ENCODE results near the gene ATP8B3.

ATP8B3 gene

DNA sequence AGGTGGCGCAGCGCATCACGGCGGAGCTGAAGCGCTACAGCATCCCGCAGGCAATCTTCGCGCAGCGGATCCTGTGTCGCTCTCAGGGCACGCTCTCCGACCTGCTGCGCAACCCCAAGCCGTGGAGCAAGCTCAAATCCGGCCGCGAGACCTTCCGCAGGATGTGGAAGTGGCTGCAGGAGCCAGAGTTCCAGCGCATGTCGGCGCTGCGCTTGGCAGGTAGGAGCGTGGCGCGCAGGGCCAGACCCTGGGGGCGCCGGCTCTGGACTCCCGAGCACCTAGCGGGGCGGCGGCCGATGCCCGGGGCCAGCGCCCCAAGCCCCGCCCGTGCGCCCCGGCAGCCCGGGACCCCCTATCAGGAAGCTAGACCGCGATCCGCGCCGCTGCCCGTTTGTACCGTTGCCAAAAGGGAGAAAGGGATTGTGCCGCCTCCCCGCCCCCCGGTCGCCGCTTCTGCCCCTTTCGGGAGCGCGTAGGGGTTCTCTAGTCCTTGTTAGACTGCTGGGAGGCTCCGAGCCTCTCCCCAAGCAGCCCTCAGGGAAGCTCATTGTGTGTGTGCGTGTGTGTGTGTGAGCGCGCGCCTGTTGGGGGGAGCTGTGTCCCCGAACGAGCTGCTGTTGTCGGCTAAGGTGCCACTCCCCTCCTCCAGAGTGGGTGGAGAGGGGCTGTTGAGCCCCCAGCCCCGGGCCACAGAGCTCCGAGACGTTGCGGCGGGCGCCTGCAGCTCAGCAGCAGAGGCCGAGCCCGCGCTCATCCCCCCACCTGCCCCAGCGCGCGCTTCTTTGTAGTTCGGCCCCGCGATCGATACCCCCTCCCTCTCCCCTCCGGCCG, 57.2 kb downstream of the ATP8B3 start:
- DNase-seq, result no peak

DNA sequence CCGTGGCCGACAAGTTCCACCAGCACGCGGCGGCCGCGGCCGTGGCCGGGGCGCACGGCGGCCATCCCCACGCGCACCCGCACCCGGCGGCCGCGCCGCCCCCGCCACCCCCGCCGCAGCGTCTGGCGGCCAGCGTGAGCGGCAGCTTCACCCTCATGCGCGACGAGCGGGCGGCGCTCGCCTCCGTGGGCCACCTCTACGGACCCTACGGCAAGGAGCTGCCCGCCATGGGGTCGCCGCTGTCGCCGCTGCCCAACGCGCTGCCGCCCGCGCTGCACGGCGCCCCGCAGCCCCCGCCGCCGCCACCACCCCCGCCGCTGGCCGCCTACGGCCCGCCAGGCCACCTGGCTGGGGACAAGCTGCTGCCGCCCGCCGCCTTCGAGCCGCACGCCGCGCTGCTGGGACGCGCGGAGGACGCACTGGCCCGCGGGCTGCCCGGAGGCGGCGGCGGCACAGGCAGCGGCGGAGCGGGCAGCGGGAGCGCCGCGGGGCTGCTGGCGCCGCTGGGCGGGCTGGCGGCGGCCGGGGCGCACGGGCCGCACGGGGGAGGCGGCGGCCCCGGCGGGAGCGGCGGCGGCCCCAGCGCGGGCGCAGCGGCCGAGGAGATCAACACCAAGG, 57.9 kb downstream of the ATP8B3 start:
- DNase-seq, result no peak

DNA sequence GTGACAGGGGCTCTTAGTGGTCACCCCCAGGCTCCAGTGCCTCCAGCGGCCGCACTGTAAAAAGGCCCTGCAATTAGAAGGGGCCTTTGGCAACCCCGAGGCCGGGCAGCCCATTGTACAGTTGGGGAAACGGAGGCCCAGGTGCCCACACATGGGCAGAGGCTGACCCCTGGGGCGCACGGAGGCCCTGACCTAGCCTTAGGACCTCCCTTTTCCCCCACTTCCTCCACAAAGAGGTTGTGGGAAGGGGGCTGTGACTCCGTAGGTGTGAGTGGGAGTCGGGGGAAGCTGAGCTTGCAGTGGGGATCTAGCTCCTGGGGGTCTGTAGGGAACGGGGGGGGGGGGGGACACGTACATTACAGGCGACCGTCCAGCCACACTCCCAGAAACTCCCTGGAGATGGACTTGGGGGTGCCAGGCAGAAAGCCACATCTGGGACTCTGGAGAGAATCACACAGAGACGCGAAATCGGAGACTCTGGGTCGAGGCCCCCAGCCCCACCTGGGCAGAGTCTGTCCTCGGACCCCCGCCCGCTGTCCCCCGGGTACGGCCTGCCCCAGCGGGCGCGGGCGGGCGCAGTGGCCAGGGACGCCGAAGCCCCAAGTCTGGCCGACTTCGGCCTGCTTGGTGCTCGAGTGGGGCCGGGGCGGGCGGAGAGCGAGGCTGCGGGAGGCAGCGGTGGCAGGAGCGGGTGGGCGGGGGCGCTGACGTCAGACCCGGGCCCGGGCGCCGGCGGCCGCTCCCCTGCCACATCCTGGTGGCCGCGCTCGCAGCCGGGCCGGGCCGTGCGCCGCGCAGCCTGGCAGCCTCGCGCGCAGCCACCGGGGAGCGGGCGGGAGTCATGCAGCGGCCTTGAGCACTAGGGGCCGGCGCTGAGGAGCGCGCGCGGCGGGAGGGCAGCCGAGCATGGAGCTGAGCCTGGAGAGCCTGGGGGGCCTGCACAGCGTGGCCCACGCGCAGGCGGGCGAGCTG, 59.0 kb downstream of the ATP8B3 start, which contains the start of gene ONECUT3:
Gene ONECUT3 (plus strand): TSS at position 750 of the 972 bp plus-strand sequence. CDS start 157 bp downstream, at position 907.
- no peak for DNase-seq

DNA sequence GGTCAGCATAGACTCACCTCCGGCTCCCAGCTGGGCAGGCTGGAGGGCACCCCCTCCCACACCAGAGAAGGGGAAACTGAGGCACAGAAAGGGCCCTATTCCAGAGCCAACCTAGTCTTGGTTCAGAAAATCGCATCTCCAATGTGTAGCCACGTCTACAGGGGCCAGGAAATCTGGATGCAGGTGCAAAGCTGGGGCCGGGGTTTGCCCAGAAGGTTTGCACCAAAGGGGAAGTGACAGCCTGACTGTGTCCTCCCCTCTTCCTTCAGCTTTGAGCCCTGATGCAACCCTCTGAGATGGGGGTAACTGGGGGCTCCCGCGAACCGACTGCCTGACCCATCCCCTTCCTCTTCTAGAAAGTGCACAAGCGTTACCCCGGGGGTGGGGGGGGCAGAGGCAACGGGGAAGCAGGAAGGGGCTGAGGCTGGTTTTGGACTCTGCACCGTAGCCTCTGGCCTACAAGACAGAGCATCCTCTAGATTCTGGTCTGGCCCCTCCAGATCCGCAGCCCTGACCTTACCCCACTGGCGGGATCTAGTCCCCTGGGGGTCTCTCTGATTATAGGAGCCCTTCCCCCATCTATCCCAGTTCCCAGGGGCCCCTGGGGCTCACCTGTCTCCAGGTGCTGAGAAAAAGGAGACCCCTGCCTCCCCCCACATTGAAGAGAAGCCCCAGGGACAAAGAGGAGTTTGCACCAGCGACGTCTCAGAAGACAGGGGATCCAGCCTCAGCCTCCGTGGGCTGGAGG, 59.9 kb downstream of the ATP8B3 start:
- DNase-seq, result no peak

DNA sequence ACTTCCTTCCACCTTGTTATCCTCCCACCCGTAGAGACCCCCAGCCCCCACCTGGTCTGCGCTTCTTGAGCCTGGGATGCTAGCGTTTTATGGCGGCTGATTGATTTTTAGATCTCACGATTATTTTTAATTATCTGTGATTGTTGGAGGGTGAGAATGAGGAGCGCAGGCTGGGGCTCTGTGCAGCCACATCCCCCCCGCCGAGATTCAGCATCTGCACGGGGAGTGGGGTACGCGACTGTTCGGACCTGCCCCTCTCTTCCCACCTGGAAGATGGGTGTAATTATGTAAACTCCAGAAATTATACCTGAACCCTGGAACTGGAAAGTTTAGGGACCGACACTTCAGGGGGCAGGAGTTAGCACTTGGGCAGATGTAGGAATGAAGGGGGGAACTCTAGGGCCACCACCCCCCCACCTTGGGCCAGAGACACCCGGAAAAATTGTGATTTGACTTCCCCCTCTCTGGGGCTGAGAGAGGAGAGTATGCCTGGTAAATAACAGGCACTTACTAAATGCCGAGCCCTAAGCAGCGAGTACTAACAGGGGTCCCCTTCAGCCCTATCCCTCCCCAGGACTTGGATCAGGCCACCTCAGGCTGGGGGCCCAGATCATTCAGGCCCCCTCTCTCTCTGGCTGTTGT, 60.6 kb downstream of the ATP8B3 start:
- DNase-seq, result no peak

DNA sequence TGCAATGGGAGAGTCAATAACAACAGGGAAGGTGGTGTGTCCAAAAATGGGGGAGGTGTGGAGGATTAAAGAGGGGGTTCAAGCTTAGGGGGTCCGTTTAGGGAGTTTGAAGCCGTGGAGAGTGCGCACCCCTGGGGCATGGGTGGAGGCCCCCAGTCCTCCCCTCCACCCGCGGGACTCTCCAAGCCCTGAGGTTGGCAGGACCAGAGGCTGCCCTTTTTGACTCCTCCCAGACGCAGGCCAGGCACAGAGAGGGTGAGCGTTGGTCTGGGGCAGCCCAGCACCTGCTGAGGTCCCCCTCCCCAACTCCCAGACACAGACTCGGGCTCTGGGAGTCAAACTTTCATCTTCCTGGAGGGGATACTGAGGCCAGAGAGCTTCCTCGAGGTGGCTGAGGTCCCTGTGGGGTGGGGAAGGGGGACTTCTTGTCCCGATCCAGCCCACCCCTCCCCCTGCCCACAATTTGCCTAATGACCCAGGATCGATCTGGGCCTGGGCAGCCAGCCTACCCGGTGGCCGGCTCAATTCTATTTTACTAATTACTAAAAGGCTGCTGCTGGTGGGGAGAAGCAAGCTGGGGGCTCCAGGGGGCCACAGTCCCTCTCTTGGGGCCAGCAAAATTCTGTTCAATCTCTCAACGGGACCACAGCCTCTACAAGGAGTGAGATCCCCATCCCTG, 61.6 kb downstream of the ATP8B3 start:
- no peak for DNase-seq

DNA sequence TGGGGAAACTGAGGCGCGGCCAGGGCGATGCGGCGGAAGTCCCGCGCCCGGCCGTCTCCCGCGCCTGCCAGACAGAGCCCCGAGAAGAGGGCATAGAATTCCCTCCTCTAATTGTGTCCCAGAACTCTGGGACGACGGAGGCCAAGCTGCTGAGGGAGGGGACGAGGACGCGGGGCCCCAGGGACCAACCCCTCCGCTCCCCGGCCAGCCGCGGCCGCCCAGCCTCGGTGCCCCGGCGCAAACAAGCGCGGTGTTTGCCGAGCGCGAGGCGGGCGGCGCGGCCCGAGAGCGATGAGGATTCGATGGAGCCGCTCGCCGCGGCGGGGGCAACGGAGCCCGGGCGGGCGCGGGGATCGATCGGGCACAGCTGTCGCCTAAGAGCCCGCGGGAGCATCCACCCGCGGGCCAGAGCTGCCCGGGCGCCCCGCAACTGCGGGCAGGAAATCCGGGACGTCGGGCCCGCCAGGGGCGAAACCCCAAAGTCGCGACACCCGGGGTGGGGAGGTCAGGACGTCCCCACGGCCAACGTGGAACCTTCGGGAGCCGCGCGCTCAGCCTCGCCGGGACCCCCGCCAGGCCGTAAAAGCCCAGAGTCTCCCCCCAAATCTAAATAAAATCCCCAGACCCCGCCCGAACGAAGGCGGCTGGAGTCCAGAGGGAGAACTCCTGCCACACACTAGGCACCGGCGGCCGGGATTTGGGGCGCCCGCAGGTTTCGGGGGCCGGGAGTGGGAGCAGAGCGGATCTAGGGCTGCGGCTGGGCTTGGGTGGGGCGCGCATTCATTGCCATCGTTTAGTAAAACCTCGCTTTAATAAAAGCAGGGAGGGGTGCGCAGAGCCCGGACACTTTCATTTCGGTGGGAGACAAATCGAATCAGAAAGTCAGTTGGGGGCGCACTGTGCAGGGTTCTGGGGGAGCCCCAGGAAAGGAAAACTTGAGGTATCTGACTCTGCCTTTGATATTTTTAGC, 62.4 kb downstream of the ATP8B3 start:
- DNase-seq, result no peak

DNA sequence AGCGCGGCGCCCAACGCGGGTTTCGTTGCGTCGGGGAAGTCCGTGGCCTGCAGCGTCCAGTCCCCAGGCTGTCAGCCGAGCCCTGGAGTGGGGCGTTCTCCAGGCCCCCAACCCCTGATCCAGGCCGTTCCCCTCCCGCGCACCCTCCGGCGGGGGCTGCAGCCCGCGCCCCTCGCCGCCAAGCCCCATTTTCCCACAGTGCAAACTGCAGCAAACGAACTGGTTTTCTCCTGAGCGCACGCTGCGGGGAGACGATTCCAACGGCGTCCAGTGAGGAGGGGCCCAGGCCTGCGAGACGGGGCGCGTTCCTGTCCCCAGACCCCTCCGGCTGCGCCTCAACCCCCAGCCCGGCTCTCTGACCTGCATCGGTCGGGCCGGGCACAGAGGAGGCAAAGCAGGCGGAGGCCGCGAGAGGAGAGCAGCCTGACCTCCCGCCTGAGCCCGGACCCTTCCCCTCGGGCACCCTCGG, 63.2 kb downstream of the ATP8B3 start:
- DNase-seq, result no peak

DNA sequence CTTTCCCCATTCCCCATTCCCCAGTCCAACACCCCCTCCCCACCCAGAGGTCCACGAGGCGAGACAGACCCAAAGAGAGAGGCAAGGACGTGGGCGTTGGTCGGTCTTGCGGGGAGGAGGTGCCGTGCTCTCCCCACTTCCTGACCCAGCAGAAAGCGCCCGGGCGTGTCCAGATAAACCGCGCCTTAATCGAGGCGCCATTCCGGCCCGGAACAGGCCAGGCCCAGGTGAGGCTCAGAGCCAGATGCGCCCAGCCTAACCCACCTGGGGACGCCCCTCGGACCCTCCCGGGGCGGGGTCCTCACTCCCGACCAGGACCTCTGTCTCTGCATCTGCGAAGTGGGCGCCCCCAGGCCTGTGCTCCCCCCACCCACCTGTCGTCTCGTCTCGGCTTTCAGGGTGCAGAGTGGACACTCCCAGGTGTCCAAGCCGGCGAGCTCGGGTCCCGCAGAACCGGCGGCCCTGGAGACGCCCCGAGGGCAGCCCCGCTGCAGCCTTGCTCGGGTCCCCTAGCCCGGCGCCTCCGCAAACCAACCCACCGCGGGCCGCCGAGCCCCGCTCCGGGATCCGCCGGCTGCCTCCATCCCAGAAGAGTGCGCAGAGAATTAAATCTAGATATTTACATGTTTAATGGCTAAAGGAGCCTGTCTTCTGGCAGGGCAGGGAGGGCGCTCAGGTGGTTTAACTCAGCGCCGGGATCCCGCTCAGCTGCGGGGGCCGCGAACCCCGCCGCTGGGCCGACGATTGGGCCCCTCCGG, 63.8 kb downstream of the ATP8B3 start:
- no peak for DNase-seq

DNA sequence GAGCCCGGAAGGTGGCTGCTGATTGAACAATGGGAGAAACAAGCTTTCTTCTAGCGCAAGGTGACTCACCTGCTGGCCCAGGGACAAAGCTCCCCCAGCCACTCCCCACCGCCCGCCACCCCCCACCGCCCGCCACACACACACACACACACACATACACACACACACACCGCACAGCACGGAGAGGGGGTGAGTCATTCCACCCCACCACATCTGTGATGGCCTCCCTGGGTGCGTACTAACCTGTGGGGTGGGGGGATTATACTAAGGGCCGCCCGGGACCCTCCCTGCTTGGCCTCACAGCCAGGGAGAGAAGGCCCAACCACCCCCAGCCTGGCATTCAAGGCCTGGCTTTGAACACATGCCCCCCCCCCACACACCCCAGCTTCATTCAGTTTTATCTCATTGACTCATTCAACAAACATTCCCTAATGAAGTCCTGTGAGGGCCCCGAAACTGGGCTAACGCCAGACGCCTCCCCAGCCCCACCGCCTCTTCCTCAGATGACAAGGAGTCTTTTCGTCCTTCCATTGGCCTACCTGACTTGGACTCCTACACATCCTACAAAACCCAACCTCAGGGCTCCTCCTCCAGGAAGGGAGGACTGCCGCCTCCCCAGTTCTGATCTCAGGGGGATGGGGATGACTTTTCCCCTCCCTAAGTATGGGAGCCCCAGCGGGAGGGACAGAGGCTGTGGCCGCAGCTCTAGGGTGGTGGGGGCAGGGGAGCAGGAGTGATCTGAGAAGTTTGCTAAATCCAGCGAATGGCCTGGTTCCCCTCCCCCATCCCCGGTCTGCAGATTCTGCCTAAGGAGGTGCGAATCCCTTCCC, 64.6 kb downstream of the ATP8B3 start:
- DNase-seq, result no peak

DNA sequence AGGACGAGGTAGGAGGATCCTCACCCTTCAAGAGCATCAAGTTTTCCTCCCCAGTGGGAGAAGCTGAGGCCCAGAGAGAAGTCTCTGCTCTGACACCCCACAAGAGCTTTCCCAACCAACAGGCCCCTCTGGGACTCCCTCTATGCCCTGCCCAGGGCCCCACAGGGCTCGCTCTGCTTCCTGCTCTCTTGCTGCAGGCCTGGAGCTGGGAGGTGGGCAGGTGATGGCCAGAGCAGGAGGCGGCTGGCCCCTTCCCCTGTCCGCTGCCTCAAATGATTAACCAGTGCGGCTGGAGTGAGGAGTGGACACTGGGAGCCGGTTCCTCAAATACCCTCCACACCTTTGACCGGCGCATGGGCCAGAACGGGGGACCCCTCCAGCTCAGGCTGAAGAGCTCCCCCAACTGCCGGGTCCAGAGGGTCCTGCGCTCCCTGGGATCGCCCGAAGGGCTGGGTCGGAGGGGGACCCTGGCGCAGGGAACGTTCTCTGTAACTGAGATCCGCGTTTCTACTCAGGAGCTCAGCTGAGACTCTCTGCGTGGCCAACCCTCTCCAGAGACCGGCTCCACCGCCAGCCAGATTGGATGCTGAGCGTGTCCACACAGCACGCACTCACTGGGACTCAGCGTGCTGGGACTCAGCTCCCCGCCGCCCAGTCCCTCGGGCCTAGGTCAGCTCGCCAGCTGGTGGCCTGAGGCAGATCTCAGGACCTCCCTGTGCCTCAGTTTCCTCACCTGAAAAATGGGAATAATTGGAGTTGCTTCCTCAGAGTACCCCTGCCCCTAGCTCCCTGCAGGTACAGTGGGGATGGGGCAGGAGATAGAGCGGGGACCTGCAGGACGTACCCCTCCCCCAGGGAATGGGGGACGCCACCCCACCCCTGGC, 65.4 kb downstream of the ATP8B3 start:
- no peak for DNase-seq

DNA sequence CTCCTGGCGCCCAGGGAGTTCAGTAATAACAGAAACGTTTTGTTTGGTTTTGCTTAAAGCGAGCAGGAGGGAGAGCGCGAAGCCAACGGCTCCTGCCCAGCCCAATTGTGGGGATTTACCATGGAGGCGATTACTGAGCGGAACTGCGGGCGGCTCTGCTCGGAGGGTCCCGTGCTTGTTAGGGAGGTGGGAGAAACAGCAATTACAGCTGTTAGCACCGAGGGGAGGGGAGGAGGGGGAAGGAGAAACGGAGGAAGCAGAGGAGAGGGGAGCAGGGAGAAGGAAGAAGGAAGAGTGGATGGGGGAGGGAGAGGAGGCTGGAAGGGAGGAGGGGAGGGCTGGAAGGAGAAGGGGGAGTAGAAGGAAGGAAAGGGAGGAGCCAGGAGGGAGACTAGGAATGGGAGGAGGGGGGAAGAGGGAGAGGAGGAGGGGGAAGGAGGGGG, 66.5 kb downstream of the ATP8B3 start:
- no peak for DNase-seq

DNA sequence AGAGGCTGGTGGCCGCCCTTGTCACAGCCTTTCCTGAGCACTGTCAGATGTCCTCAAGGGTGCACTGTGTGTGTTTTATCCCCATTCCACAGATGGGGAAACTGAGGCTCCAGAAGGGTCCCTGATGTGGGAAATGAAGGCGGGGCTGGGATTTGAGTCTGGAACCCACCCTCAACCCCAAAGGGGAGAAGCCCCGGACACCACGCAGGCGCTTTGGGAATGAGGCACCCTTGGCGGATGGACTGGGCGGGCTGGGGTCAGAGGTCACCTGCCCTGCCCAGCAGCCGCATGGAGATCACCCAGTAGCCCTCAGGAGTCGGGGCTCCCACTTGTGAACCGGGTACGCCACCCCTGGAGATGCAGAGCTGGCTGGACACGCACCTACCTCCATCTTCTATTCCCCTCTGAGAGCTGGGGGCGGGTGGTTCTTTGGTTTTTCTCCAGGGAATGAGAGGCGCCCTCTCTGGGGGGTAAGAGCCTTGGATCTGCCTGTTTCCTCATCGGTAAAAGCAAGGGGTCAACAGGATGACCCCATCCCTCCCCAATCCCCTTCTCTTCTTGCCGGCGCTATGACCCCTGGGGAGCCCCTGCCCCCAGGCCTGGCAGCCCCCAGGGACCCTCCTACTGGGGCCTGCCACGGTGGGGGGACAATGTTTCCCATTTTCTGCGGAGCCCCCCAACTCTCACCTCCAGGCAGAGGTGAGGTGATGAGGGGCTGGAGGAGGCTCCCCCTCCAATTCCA, 67.1 kb downstream of the ATP8B3 start:
- DNase-seq, result no peak

DNA sequence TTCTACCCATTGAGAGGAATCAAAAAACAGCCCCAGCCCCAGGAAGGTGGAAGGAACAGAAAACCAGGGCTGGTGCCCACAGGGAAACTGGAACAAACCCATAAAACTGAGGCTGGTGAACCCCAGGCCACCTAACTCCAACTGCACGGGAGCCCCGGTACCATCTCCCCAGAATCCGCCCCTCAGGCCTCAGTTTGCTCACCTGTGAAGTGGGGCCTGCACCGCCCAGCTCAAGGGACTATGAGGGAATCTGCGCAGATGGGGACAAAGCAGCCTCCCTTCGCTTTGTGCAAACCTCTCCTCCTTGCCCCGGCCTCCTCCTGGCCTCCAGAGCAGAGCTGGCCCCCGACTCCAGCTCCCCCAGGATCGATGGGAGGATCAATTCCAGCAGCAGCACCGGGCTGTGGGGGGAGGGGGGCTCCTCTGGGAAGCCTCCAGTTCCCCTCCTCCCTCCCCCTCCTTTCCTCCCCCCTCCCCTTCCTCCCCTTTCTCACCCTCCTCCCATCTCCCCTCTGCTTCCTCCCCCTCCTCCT, 67.9 kb downstream of the ATP8B3 start:
- no peak for DNase-seq

DNA sequence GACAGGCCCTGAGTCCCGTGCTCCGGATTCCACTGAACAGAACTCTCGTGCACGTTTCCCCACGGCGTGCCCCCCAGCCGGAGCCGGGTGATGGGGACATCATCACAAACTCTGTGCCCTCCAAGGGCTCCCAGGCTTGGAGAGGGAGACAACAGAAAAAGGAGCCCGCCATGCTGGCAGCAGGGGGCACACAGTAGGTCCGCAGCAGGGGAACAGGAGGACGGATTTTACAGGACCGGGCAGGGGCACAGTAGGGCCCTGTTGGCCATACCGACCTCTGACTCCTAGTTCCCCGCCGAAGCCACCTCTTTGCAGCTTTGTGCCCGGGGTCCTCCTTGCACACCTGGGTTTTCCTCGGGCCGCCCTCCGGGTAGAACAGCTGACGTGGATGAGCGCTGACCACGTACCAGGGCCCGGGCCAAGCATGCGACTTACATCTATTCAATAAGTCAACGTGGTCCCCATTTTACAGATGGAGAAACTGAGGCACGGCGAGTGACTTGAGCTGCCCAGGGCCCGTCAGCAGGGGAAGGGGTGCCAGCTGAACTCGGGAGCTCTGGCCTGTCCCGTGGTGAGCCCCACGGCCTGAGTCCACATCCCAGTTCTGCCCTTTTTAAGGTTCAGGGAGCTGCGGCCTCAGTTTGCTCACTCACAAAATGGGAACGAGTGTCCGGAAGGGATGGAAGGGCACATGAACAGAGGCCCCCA, 68.9 kb downstream of the ATP8B3 start:
- no peak for DNase-seq
